K562 (cell line): ENCODE measurements around the gene CFAP97D2. TPM values are rescaled to one million over a fixed set of nuclear protein-coding genes. Genes with fewer than 3 reads are reported as not detected.

Experiments used
- ATAC-seq: fragments of 200-7000 bp; cut with Tn5 transposase; 3 replicates; pipeline ENCODE4 v1.9.1; 2020; ENCODE audit warnings: moderate library complexity
- BruUV-seq: library from RNA; stranded (reverse); fragments of 400-500 nt; replicated peaks from 2 replicates; lab custom pipeline; 2021; lab: Mats Ljungman, UMichigan
- CTCF ChIA-PET: fragments of 300-600 bp; formaldehyde crosslinking; extraction: SDS; loops from one replicate; lab custom pipeline; 2021; ENCODE audit warnings: low intra/inter-chr PET ratio; lab: Yijun Ruan, JAX
- POLR2A ChIA-PET: fragments of 300-600, 350-650 bp; sonication (Branson Sonifier 250); formaldehyde crosslinking; extraction: SDS; loops from one replicate; lab custom pipeline; 2021; ENCODE audit warnings: antibody characterized with exemption, inconsistent platforms; lab: Yijun Ruan, JAX
- DNase-seq, 4 experiments: peaks; one replicate each; pipeline versions ENCODE4 v3.0.0 to v3.0.0-alpha.2; 2011 to 2018; ENCODE audit warnings: low spot score in 3 of 4, mixed read lengths in 3 of 4; ENCODE audit errors: extremely low read depth in 1 of 4
- FAIRE-seq: peaks from 2 replicates; lab custom pipeline; 2011; peaks lifted over from hg19 to GRCh38; lab: Jason Lieb, UNC
- H2AFZ ChIP-seq: 2 replicates; pipeline ENCODE4 v1.6.0; 2011; ENCODE audit warnings: low read depth, low read length, control low read depth, inconsistent platforms
- H3K27ac ChIP-seq: fragments of 200-600 bp; 3 replicates; pipeline ENCODE4 v1.8.0; 2011; ENCODE audit warnings: low read depth, mild to moderate bottlenecking, control low read depth, inconsistent platforms, low read length, moderate library complexity, mixed read lengths; ENCODE audit errors: extremely low read depth
- H3K27me3 ChIP-seq, 2 experiments: fragments of 300-600 bp in 1 of 2; 2 replicates in 1 of 2; 3 replicates in 1 of 2; pipeline versions ENCODE4 v1.6.0 to v1.8.0; 2011; ENCODE audit warnings: inconsistent platforms in 2 of 2, low read length in 2 of 2, mild to moderate bottlenecking in 1 of 2, mixed read lengths in 1 of 2, moderate library complexity in 1 of 2; ENCODE audit not compliant: control insufficient read depth in 2 of 2, insufficient read depth in 2 of 2
- H3K36me3 ChIP-seq: fragments of 300-600 bp; 3 replicates; pipeline ENCODE4 v1.8.0; 2011; ENCODE audit warnings: mild to moderate bottlenecking, low read length, inconsistent platforms; ENCODE audit not compliant: control insufficient read depth, insufficient read depth
- H3K4me1 ChIP-seq, 2 experiments: fragments of 200-600 bp in 1 of 2; replicated peaks in 1 of 2; 2 replicates in 1 of 2; 3 replicates in 1 of 2; pipeline versions ENCODE4 v1.5.1 to v1.8.0; 2011; ENCODE audit warnings: inconsistent platforms in 2 of 2, low read length in 2 of 2, mild to moderate bottlenecking in 1 of 2, mixed read lengths in 1 of 2, moderate library complexity in 1 of 2; ENCODE audit not compliant: control insufficient read depth in 2 of 2, insufficient read depth in 2 of 2
- H3K4me2 ChIP-seq: 2 replicates; pipeline ENCODE4 v1.6.1; 2011; ENCODE audit warnings: low read length, control low read depth, inconsistent platforms, mixed read lengths; ENCODE audit not compliant: insufficient read depth
- H3K4me3 ChIP-seq: fragments of 200-600 bp; sonication (generic), shearing (Covaris generic); 2 replicates; pipeline ENCODE4 v1.5.1; 2016; ENCODE audit warnings: control low read depth, inconsistent platforms
- H3K79me2 ChIP-seq: fragments of 200-600 bp; 3 replicates; pipeline ENCODE4 v1.8.0; 2011; ENCODE audit warnings: low read length, inconsistent platforms; ENCODE audit not compliant: control insufficient read depth, insufficient read depth
- H3K9ac ChIP-seq, 2 experiments: 2 replicates each; pipeline versions ENCODE4 v1.6.0 to v1.6.1; 2011; ENCODE audit warnings: low read depth in 2 of 2, low read length in 2 of 2, control low read depth in 1 of 2, inconsistent platforms in 1 of 2, mild to moderate bottlenecking in 1 of 2, mixed read lengths in 1 of 2; ENCODE audit not compliant: insufficient read depth in 1 of 2
- H3K9me1 ChIP-seq: one replicate; pipeline ENCODE4 v1.6.0; 2011; ENCODE audit warnings: inconsistent platforms, mild to moderate bottlenecking, low read length, moderate library complexity; ENCODE audit not compliant: control insufficient read depth, insufficient read depth
- H3K9me3 ChIP-seq: replicated peaks from 2 replicates; pipeline ENCODE4 v1.5.1; 2011; ENCODE audit warnings: low read depth, low read length, inconsistent platforms; ENCODE audit not compliant: control insufficient read depth, insufficient read depth
- H4K20me1 ChIP-seq: replicated peaks from 2 replicates; pipeline ENCODE4 v1.6.1; 2011; ENCODE audit warnings: low read length, inconsistent platforms, mixed read lengths; ENCODE audit not compliant: control insufficient read depth, insufficient read depth
- FOS ChIP-seq: IDR thresholded peaks from 3 replicates; pipeline ENCODE4 v1.6.1; 2011; ENCODE audit not compliant: insufficient read length; ENCODE audit errors: extremely low read depth
- MBD1 ChIP-seq: fragments of 250-450 bp; sonication (Bioruptor Pico); IDR thresholded peaks from 2 replicates; pipeline ENCODE4 v1.8.0; 2022; ENCODE audit warnings: inconsistent platforms
- MTF1 ChIP-seq: fragments of 250-450 bp; sonication (Bioruptor Pico); IDR thresholded peaks from 2 replicates; pipeline ENCODE4 v1.9.0; 2021; ENCODE audit warnings: moderate library complexity, mild to moderate bottlenecking, inconsistent platforms, borderline replicate concordance
- ZNF699 ChIP-seq: fragments of 250-450 bp; sonication (Bioruptor Pico); IDR thresholded peaks from 2 replicates; pipeline ENCODE4 v1.8.0; 2021; ENCODE audit warnings: mild to moderate bottlenecking, moderate library complexity; ENCODE audit not compliant: insufficient replicate concordance
- WGBS: fragments of 100-300 bp; shearing (Covaris generic); methylation state at CpG from one replicate; pipeline ENCODE4 v1.1.6; 2016; ENCODE audit warnings: low coverage, mixed read lengths; ENCODE audit not compliant: insufficient coverage; ENCODE audit errors: missing lambda C conversion rate; 5-methylcytosine and 5-hydroxymethylcytosine counted together
- in situ Hi-C: fragments of 300-500 bp; cut with MboI; formaldehyde crosslinking; loops from 4 replicates; pipeline ENCODE4 v1.15.0; 2018; ENCODE audit warnings: inconsistent platforms, mixed read lengths
- intact Hi-C: fragments of 100-400 bp; cut with micrococcal nuclease; formaldehyde crosslinking; loops from 2 replicates; pipeline ENCODE4 v1.14.2; 2022
- polyA plus RNA-seq, 8 experiments: library from polyadenylated mRNA; depleted of rRNA in 4 of 8; stranded (reverse) in 5 of 8; unstranded in 3 of 8; fragments of >200 nt; fragmentation: Nextera tagmentation in 2 of 8; fragmentation: Illumina TruSeq in 1 of 8; extraction: Ambion mirVana in 2 of 8; extraction: Trizol in 1 of 8; gene quantifications; 2 replicates each; pipeline versions ENCODE4 v1.2.1 to v1.2.3, GENCODE V29; 2011 to 2014; ENCODE audit warnings: inconsistent platforms in 1 of 8, missing spikeins in 1 of 8
- total RNA-seq, 7 experiments: library from RNA; depleted of rRNA in 6 of 7; stranded (reverse); fragments of >200 nt in 6 of 7; fragmentation: Illumina TruSeq in 2 of 7; extraction: Trizol in 2 of 7; gene quantifications; 2 replicates each; pipeline versions ENCODE4 v1.2.1 to v1.2.3, GENCODE V29; 2011 to 2021; ENCODE audit warnings: low replicate concordance in 1 of 7
- TF ChIP-seq, protein P1 (sequence below): fragments of 250-450 bp; sonication (Bioruptor Pico); IDR thresholded peaks from 2 replicates; pipeline ENCODE4 v1.9.0; 2021; ENCODE audit warnings: mild to moderate bottlenecking
- TF ChIP-seq, protein P2 (sequence below), 2 experiments: fragments of 450-650 bp in 1 of 2; sonication (generic) in 1 of 2; formaldehyde crosslinking in 1 of 2; IDR thresholded peaks in 1 of 2; conservative IDR thresholded peaks in 1 of 2; 2 replicates each; pipeline versions ENCODE4 v1.6.1 to v1.8.1; 2016 to 2023; ENCODE audit warnings: mild to moderate bottlenecking in 2 of 2, moderate library complexity in 2 of 2, inconsistent platforms in 1 of 2, missing genetic modification reagents in 1 of 2

Gene CFAP97D2
- total and polyA plus RNA-seq, 9 of the 15 experiments (the other 6 are each of a cell fraction or from before 2014, with no cell fraction given): not detected

- no TSS peak for BruUV-seq
- 12% methylated on average over 6 of the region's 6 CpGs for WGBS
- H2AFZ ChIP-seq: no peak overlapping the region
- in situ Hi-C loops: no loop called here
- TF ChIP-seq, protein P1, sequence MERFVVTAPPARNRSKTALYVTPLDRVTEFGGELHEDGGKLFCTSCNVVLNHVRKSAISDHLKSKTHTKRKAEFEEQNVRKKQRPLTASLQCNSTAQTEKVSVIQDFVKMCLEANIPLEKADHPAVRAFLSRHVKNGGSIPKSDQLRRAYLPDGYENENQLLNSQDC: no peak
- TF ChIP-seq MTF1 (CRISPR knock-in tag) (no peak), FOS (no peak), ZNF699 (no peak), MBD1 (CRISPR knock-in tag) (no peak)
- TF ChIP-seq, protein P2, sequence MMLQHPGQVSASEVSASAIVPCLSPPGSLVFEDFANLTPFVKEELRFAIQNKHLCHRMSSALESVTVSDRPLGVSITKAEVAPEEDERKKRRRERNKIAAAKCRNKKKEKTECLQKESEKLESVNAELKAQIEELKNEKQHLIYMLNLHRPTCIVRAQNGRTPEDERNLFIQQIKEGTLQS (IDR thresholded peaks at IDR 0.05): peak; percentile 76
- TF ChIP-seq, protein P2 (CRISPR knock-in tag; conservative IDR thresholded peaks at IDR 0.05): no peak
- TF ChIP-seq, all 486 proteins: peak for 1
- ChIA-PET POLR2A (interaction anchor here (0.7 to 1.1 kb wide), 2 partner anchors 8 to 10 kb away, joined by 3 to 5 read pairs; no protein-coding TSS in a partner anchor), CTCF (no interaction called here)
- Histone ChIP-seq H3K9me3 (no peaks in the 10 kb centered on the region; the same call in 1 of the 2 replicates), H4K20me1 (no peaks in the 10 kb centered on the region), H3K4me3 (no peak overlapping the region), H3K9ac (no peak overlapping the region), H3K27me3 (0 out of 5 replicates have a peak, but pooled peaks cover 0 to 4% of the 10 kb centered on the region in 2 experiments), H3K79me2 (no peaks in the 10 kb centered on the region), H3K4me2 (peak overlapping the region; percentile 25; the same call in 1 of the 2 replicates), H3K36me3 (no peaks in the 10 kb centered on the region), H3K4me1 (peaks cover 3 to 6% of the 10 kb centered on the region in 2 experiments; a peak in 1 of 5 replicates), H3K27ac (no peak overlapping the region), H3K9me1 (no peaks in the 10 kb centered on the region)
- intact Hi-C loops: no loop called here
- ATAC-seq: no peak
- no peak for FAIRE-seq
- DNase-seq: no peak
These were observed 33.1 kb downstream of the CFAP97D2 start for GRCh38 chr13:114212158-114212495.
